GM19455 (cell line): ENCODE data around the gene ZNF215.
A peak's percentile ranks its signal among the peaks of the same experiment; 100 is the strongest.
"Not testable (repeated sequence)": the region's sequence is repeated elsewhere in the genome, so short reads cannot be mapped to it uniquely, and the experiment has no call there.

ENCODE experiments used
- ATAC-seq: cut with Tn5 transposase; IDR thresholded peaks from one replicate; pipeline ENCODE4 v1.9.1; 2021; ENCODE audit not compliant: unreplicated experiment

The ZNF215 gene

DNA sequence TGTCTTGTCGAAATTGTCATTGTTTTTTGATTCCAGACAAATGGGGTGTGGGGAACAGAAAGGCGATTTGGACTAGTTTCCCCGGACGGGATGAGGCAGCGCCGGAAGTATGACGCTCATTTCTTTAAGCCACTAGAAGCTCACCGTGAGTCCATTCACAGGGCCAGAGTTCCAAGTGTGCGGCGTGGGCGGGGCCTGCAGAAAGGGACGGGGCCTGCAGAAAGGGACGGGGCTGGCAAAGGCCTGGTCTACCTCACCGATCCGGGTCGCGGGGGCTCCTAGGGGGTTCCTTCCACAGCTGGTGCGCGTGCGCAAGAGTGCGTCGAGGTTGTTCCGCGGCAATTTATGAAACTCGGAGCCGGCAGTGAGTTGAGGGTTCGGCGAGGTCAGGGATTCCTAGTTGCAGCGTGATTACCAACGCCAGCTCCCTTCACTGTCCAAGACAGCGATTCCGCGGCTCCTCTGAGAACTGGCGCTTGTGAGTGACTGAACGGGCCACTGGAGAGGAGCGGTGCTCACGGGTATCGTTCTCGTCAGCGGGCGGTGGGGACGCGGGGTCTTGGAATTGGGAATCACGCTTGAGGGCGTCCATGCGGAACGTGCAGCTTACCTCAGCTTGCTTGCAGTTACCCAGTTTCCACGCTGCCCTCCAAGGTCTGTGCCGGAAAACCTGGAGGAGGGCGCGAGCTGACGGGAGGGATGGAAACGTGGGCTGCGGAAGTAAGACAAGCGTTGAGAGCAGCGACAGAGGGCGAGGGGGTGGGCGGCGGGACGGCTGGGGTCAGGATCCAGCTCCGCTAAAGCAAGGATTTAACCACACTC is at the start of gene ZNF215:
TSS of gene ZNF215 (plus strand) at position 219 of the 822 bp plus-strand sequence. CDS start 5,847 bp downstream, outside the sequence.
- peak; percentile 65 for ATAC-seq

DNA sequence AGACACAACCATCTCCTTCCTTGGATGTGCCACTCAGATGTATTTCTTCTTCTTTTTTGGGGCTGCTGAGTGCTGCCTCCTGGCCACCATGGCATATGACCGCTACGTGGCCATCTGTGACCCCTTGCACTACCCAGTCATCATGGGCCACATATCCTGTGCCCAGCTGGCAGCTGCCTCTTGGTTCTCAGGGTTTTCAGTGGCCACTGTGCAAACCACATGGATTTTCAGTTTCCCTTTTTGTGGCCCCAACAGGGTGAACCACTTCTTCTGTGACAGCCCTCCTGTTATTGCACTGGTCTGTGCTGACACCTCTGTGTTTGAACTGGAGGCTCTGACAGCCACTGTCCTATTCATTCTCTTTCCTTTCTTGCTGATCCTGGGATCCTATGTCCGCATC is 49.3 kb upstream of the ZNF215 start:
- no peak for ATAC-seq

DNA sequence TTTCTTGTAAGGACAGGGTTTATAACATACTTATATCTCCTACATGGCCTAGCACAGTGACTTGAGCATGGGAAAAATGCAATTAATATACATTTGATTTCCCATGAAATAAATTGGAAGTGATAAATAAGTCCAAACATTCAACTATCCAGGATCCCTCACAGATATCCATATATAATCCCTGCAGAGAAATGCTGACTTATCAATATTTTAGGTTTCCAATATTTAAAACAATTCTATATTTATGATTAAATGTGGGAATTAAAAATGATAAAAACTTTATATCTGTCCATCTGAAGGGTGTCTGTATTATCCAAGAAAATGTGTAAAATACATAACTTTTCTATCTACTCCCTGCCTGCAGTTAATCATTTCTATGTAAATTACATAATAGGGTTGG is 43.5 kb upstream of the ZNF215 start:
- ATAC-seq, result no peak

DNA sequence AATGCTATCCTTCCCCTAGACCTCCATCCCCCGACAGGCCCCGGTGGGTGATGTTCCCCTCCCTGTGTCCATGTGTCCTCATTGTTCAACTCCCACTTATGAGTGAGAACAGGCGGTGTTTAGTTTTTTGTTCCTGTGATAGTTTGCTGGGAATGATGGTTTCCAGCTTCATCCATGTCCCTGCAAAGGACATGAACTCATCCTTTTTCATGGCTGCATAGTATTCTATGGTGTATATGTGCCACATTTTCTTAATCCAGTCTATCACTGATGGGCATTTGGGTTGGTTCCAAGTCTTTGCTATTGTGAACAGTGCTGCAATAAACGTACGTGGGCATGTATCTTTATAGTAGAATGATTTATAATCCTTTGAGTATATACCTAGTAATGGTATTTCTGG is 38.5 kb upstream of the ZNF215 start:
- ATAC-seq, result not testable (repeated sequence)

DNA sequence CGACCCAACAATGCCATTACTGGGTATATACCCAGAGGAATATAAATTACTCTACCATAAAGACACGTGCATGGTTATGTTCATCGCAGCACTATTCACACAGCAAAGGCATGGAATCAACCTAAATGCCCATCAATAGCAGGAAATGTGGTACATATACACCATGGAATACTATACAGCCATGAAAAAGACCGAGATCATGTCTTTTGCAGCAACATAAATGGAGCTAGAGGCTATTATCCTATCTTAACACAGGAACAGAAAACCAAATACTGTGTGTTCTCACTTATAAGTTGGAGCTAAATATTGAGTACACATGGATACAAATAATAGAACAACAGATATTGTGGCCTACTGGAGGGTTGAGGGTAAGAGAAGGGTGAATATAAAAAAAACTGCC is 37.4 kb upstream of the ZNF215 start:
- ATAC-seq, result no peak

DNA sequence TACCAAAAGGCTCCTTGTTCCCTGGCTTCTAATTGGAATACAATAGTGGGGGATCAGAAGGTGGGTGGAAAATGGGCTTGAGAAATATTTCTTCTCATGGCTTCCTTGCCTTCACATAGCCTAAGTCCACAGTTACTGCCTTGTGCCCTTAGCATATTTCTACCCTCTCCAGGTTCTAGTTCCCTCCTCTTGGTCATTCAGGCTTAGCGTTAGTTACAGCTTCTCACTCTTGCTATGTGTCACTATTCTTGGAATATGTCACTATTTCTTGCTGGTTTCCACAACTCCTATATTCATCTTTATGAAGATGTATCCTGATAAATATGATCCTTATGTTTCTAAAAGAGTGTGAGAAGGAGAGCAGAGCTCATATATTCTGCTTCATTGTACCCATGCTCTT is 36.4 kb upstream of the ZNF215 start:
- no peak for ATAC-seq

DNA sequence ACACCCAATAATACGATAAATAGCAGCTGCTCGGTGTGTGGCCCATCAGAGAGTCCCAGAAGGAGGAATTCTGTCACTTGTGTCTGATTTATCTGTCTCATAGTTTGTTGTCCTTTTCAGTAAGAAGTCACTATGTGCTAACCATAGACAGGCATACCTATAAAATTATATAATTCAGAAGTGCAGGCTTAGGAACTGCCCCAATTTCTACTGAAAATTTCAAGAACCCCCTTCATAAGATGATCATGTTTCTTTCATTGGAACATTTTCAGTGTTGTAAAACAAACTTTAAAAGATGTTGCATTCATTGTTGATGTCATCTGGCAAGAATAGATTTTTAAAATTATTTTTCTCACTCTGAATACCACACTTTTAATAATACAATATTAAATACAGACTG is 33.8 kb upstream of the ZNF215 start, which contains the start of gene OR2D2:
TSS of gene OR2D2 (minus strand) at position 101 of the 400 bp plus-strand sequence. CDS start at position 101, 0 bp downstream.
- no peak for ATAC-seq

DNA sequence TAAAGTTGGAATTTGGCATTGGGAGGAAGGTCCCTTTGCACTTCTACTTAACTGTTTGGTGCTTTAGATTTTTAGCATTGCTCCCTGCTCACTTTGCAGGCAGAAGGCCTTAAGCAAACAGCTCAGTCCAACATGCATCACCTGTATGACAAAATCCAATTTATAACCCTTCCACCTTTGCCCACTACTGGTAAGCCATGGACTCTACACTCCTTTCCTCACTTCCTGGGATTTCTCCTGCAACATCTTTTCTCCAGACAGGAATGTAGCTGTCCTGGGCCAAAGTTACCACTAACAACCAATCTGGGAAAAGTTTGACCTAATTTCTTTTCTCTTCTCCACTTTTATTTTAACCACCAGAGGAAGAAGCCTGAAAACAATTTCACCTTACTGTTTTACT is 32.1 kb upstream of the ZNF215 start:
- ATAC-seq, result no peak

DNA sequence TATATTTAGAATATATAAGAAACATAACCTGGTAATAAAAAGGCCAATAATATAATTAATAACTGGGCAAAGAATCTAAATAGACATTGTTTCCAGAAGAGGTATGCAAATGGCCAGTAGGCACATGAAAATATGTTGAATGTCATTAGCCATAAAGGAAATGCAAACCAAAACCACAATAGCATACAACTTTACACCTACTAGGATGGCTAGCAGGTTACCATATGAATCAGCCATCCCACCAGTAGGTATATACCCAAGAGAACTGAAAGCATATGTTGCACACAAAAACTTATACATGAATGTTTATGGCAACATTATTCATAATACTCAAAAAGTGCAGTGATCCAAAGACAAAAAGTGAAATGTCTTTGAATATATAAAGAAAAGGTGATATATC is 31.2 kb upstream of the ZNF215 start:
- peak; percentile 87 for ATAC-seq

DNA sequence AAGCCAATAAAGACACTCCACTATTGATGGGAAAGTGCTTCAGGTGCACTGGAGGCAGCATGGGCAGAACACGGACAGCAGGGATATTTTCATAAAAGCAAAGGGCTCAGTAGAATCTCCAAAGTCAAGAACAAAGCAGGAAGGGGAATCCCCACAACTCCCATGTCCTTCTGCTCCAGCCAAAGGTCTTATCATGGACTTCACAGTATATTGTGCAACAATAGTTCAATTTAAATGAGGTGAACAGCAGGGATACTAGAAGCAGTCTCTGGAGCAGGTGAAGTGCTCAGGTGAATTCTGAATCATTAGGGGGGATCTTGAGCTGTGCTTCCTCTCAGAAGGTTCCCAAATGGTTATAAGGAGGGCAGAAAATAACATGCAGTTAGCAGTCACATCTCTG is 27.3 kb upstream of the ZNF215 start:
- no peak for ATAC-seq

DNA sequence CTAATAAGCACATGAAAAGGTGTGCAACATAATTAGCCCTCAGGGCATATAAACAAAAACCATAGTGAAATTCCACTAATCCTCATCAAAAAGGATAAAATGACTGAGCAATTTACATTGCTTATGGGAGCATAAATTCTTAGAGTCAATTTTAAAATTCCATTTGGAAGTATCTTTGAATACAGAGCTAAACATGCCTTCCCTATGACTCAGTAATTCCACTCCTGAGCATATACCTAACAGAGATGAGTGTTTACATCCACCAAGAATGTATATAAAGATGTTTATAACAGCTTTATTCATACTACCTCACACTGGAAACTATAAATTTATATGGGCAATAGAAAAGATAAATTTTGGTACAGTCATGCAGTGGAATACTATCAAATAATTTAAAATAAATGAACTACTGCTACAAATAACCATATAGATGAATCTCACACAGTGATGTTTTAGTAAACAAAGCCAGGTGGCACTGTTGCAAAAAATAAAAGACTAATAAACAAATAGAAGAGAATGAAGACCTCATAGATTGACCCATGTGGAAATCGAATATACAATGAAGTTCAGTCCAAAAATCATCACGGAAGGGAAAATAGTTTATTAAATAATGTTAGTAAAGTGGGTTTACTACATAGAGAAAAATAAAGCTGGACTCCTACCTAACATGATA is 25.8 kb upstream of the ZNF215 start:
- no peak for ATAC-seq

DNA sequence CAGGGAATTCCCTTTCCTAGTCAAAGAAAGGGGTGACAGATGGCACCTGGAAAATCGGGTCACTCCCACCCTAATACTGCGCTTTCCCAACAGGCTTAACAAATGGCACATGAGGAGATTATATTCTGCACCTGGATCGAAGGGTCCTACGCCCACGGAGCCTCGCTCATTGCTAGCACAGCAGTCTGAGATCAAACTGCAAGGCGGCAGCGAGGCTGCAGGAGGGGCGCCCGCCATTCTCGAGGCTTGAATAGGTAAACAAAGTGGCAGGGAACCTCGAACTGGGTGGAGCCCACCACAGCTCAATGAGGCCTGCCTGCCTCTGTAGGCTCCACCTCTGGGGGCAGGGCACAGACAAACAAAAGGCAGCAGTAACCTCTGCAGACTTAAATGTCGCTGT is 21.4 kb upstream of the ZNF215 start:
- not testable (repeated sequence) for ATAC-seq

DNA sequence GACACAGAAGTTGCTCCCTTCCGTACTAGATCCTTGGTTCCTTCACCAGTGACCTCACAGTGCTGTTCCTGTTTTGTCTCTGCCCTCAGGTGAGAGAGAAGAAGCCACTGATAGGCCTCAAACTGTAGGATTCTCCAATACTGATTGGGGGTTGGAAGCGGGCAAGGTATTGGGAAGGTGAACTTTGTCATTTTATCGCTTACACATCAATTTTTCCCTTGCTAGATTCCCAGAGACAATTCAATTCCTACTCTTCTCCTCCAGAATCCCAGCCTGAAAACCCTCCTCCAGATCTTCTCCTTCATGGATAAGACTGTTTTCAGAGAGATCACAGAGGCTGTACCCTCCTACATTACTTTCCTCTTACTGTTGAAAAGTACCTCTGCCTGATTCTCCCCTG is 14.8 kb upstream of the ZNF215 start:
- no peak for ATAC-seq

DNA sequence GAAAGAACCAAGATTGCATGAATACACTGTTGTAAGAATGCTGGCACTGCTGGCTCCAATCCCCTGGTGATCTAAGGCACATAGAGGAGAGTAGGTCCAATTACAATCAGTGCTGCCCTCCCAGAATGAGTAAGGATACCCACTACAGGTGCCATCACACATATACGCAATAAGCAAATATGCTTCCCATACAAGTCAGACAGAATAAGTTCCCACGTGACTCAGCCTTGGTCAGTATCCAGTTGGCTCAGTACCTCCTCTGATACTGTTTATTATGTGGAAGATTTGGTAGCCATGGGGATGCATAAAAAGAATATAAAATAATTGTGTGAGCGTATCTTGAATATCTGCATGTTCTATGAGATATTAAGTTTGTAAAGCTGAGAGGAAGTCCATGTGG is 14.3 kb upstream of the ZNF215 start:
- ATAC-seq, result no peak

DNA sequence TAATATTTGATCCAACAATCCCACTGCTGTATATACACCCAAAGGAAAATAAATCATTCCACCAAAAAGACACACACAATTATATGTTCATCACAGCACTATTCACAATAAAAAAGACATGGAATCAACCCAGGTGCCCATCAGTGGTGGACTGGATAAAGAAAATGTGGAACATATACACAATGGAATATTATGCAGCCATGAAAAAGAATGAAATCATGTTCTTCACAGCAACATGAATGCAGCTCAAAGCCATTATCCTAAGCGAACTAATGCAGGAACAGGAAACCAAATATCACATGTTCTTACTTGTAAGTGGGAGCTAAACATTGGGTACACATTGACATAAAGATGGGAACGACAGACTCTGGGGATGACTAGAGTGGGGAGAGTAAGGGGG is 6.5 kb upstream of the ZNF215 start:
- ATAC-seq, result no peak

DNA sequence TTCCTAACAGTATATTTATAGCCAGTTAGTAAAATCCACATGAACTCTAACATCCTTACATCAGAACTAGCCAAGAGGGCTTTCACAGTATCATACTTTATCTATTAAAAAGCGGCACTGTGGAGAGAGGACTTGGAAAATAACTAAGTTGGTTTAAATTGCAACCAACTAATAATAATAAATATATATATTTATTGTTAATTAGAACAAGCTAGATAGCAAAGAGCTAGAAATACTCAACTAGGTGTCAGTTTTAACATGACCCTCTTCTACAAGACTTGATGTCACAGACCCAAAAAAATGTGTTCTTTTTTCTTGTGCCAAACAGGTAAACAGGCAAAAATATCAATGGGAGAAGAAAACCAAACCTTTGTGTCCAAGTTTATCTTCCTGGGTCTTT is 5.5 kb upstream of the ZNF215 start, which contains the start of gene OR2D3:
TSS of gene OR2D3 (plus strand) at position 301 of the 400 bp plus-strand sequence. CDS start at position 301, 0 bp downstream.
- no peak for ATAC-seq

DNA sequence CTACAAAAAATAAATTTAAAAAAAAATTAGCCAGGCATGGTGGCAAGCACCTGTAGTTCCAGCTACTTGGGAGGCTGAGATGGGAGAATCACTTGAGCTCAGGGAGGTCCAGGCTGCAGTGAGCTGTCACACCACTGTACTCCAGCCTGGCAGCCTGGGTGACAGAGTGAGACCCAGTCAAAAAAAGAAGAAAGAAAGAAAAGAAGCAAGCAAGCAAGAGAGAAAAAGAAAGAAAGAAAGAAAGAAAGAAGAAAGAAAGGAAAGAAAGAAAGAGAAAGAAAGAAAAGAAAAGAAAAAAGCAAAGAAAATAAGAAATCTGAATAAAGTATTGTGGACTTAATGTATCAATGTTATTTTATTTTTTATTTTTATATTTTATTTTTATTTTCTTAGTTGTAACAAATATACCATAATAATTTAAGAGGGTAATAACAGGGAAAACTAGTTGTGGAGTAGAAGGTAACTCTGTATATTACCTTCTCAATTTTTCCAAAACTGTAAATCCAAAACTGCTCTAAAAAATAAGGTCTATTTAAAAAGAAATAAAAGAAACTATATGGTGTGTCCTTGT is 1.1 kb upstream of the ZNF215 start:
- no peak for ATAC-seq

DNA sequence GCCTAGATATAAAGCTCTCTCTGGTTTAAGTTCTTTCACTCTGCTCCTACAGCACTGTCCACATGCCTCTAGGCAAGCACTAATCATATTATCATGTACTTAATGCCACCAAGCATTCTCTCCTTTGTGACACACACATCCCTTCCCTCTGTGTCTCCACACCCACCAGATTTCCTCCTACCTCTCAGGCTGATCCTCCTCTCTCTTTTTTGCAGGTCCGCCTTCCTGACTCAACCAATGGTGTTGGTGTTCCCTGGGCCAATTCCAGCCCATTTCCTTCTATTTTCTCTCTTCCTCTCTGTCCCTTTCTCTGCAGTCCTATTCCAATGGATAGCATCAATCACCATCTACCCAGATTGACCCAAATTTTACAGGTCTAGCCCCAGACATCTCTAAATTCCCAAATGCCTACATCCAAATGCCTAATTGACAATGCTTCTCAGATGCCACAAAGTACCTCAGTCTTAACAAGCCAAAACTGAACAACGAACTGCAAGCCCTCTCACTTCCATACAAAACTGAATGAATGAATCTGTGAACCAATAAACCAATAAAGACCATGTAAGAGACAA is 504 bp upstream of the ZNF215 start:
- ATAC-seq, result peak; percentile 8

DNA sequence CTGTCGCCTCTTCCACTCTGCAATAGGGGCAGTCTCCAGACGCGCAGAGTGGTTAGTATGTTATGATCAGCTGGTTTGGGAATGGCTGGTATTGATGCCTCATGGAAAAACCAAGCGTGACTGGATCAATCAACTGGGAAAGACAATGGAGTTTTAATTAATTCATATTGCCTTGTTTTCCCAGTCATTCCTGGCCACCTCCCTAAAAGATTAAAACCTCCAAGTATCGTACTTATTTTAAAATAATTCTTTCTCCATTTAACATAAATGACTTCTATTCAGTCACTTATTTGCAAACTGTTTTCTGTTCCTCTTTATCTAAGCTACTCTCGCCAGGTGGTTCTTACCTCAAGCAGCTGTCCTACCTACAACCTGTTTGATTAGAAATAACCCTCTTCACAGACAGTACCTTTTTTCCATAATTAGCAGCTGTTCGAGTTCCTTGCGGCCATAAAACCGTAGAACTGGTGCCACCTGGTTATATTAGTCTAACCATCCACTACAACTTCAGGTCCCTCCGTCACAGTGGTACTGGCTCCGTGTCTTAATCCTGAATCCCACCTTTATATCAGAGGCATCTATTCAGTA is 898 bp downstream of the ZNF215 start:
- peak; percentile 69 for ATAC-seq

DNA sequence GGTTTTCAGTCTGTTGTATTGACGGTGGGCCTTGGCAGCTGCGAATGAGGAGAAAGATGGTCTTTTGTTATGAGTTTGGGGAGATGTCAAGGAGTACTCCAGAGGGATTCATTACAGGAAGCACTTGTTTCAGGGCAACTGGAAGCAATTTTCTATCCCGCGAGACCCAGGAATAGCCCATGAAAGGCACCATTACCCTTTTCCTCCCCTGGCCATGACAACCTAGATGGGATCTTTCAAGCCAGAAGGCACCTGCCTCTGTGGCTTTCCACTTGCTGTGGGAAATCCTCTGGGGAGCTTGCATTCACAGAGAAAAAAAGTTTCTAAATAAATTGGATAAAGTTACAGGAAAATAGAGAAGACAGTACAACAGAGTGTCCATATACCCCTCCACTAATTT is 2.7 kb downstream of the ZNF215 start:
- ATAC-seq, result no peak

DNA sequence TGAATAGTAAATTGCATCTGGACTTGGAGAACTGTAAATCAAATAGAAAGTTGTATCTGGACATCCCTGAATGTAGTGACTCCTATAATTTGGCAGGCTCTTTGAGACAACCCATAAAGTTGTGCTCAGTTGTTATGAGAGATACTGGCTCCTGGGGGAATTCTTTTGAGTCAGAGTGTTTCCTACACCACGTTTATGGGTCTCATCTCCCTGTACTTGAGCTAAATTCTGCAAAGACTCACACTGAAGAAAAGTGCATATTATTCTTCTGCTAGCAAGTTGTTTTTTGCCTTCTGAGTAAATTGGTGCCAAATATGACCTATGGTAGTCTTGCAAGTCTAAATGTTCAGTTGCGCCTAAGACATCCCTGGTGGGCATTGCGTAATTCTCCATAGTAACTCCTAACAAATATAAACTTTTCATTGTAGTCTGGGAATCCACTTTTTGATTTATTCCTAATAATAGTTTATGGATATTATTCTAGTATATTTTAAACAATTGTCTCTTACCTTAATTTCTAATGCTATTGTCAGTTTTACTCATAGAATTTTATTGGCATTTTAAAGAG is 5.0 kb downstream of the ZNF215 start:
- no peak for ATAC-seq
